Panc1 (cell line): Measurements from ENCODE around the gene TMEM154. TPM values are rescaled to one million over a fixed set of nuclear protein-coding genes. Genes with fewer than 3 reads are reported as not detected.

Source experiments
- ATAC-seq: fragments of 200-7000 bp; cut with Tn5 transposase; 2 replicates; pipeline ENCODE4 v1.9.1; 2020; ENCODE audit warnings: mild to moderate bottlenecking, moderate library complexity
- BruUV-seq: library from RNA; stranded (reverse); fragments of 400-500 nt; replicated peaks from 2 replicates; lab custom pipeline; 2021; lab: Mats Ljungman, UMichigan
- CTCF ChIA-PET: fragments of 300-600 bp; sonication (Branson Sonifier 250); formaldehyde crosslinking; loops from one replicate; lab custom pipeline; 2022; ENCODE audit warnings: antibody characterized with exemption; lab: Charles Lee
- POLR2A ChIA-PET: fragments of 300-600 bp; sonication (Branson Sonifier 250); formaldehyde crosslinking; loops from one replicate; lab custom pipeline; 2022; ENCODE audit warnings: antibody characterized with exemption; lab: Charles Lee
- DNase-seq: peaks from one replicate; pipeline ENCODE4 v3.0.0-alpha.2; 2010; ENCODE audit warnings: low read depth, low spot score
- H3K27ac ChIP-seq: 2 replicates; pipeline ENCODE4 v1.5.1; 2011; ENCODE audit warnings: mild to moderate bottlenecking, low read length, inconsistent platforms
- H3K27me3 ChIP-seq: fragments of 200-500 bp; sonication (Bioruptor generic); 2 replicates; pipeline ENCODE4 v1.6.0; 2014; ENCODE audit warnings: low read length, inconsistent platforms; ENCODE audit not compliant: control insufficient read depth, insufficient read depth
- H3K36me3 ChIP-seq: fragments of 200-500 bp; sonication (Bioruptor generic); 2 replicates; pipeline ENCODE4 v1.5.1; 2014; ENCODE audit warnings: inconsistent platforms, mild to moderate bottlenecking, low read length, moderate library complexity; ENCODE audit not compliant: control insufficient read depth, insufficient read depth
- H3K4me1 ChIP-seq: 2 replicates; pipeline ENCODE4 v1.5.1; 2011; ENCODE audit warnings: inconsistent platforms, mild to moderate bottlenecking, low read length, moderate library complexity; ENCODE audit not compliant: control insufficient read depth, insufficient read depth
- H3K4me3 ChIP-seq, 2 experiments: 2 replicates each; pipeline ENCODE4 v1.5.1; 2011 to 2012; ENCODE audit warnings: low read depth in 2 of 2, low read length in 2 of 2, mild to moderate bottlenecking in 2 of 2, inconsistent platforms in 1 of 2, moderate library complexity in 1 of 2
- H3K9me3 ChIP-seq: fragments of 200-500 bp; sonication (Bioruptor generic); 2 replicates; pipeline ENCODE4 v1.5.1; 2014; ENCODE audit warnings: low read depth, mild to moderate bottlenecking, inconsistent platforms, low read length, moderate library complexity; ENCODE audit not compliant: control insufficient read depth, insufficient read depth
- POLR2AphosphoS5 ChIP-seq: IDR thresholded peaks from 2 replicates; pipeline ENCODE4 v1.6.1; 2012; ENCODE audit warnings: mild to moderate bottlenecking, low read depth, low read length, moderate library complexity
- SIN3A ChIP-seq: IDR thresholded peaks from 2 replicates; pipeline ENCODE4 v1.6.1; 2012; ENCODE audit warnings: low read depth, mild to moderate bottlenecking, low read length, moderate library complexity, borderline replicate concordance; ENCODE audit not compliant: insufficient read depth
- TCF7L2 ChIP-seq: IDR thresholded peaks from 2 replicates; pipeline ENCODE4 v1.6.1; 2011; ENCODE audit warnings: mild to moderate bottlenecking, low read depth, low read length, inconsistent platforms
- in situ Hi-C: cut with HindIII; loops from 2 replicates; pipeline ENCODE4 v1.10.0; 2016; ENCODE audit warnings: low sequenced_read_pairs, low pct_unique_long_range_greater_than_20kb
- intact Hi-C: fragments of 100-400 bp; cut with micrococcal nuclease; formaldehyde crosslinking; loops from one replicate; pipeline ENCODE4 v1.10.0; 2022; ENCODE audit not compliant: unreplicated experiment
- total RNA-seq: library from RNA; stranded (reverse); gene quantifications from one replicate; pipeline ENCODE4 v1.2.1, GENCODE V29; 2021; ENCODE audit not compliant: unreplicated experiment
- TF ChIP-seq, protein P1 (sequence below): fragments of 450-650 bp; IDR thresholded peaks from 2 replicates; pipeline ENCODE4 v1.5.1; 2017; ENCODE audit warnings: mild to moderate bottlenecking
- TF ChIP-seq, protein P2 (sequence below), 2 experiments: IDR thresholded peaks; 2 replicates each; pipeline ENCODE4 v1.6.1; 2011 to 2012; ENCODE audit warnings: low read depth in 2 of 2, control low read depth in 1 of 2, low read length in 1 of 2, mild to moderate bottlenecking in 1 of 2, moderate library complexity in 1 of 2; ENCODE audit not compliant: insufficient read depth in 1 of 2

TMEM154 gene
- total RNA-seq, 1 experiment from 2014 or later: 0.15 TPM

DNA sequence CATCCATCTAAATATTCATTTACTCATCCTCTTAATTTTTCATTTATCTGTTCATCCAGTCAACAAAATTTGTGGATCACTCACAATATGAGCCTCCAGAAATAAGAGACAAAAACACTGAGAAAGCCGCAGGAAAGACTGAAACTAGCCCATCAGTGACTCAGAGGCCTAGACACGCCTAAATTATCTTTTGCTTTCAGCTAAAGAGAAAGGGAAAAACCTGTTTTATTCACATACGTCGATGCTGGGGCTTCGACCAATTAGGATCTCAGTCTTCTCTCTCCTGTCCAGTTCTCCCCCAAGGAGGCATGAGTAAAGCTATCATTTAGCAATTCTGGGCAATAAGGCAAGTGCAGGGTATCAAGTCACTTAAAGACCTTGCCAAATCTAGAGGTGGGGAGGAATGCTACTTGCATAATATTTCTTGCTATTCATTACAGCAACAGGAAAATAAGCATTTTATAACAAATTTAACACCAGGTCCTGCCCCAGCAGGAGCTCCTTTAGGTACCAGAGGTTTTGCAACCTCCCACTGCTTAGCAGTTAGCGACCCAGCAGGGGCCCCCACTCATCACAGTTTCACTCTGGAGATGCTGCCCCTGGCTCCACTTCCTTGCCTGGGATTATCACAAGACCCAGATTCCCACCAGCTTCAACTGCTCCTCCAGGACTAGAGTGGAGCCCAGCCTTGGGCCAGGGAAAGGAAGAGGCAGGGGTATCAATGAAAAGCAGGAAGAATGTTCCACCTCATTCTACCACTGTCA lies 30.1 kb upstream of the TMEM154 start:
- DNase-seq: no peak
- CTCF ChIA-PET: no interaction called here
- Histone ChIP-seq H3K9me3 (no peaks in the 10 kb centered on the region), H3K27me3 (no peaks in the 10 kb centered on the region), H3K27ac (no peak overlapping the region), H3K4me1 (no peaks in the 10 kb centered on the region), H3K36me3 (no peaks in the 10 kb centered on the region), H3K4me3 (no peak overlapping the region)
- BruUV-seq: no TSS peak
- TF ChIP-seq TCF7L2: no peak
- TF ChIP-seq, protein P1, sequence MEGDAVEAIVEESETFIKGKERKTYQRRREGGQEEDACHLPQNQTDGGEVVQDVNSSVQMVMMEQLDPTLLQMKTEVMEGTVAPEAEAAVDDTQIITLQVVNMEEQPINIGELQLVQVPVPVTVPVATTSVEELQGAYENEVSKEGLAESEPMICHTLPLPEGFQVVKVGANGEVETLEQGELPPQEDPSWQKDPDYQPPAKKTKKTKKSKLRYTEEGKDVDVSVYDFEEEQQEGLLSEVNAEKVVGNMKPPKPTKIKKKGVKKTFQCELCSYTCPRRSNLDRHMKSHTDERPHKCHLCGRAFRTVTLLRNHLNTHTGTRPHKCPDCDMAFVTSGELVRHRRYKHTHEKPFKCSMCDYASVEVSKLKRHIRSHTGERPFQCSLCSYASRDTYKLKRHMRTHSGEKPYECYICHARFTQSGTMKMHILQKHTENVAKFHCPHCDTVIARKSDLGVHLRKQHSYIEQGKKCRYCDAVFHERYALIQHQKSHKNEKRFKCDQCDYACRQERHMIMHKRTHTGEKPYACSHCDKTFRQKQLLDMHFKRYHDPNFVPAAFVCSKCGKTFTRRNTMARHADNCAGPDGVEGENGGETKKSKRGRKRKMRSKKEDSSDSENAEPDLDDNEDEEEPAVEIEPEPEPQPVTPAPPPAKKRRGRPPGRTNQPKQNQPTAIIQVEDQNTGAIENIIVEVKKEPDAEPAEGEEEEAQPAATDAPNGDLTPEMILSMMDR: no peak
- TF ChIP-seq, protein P2, sequence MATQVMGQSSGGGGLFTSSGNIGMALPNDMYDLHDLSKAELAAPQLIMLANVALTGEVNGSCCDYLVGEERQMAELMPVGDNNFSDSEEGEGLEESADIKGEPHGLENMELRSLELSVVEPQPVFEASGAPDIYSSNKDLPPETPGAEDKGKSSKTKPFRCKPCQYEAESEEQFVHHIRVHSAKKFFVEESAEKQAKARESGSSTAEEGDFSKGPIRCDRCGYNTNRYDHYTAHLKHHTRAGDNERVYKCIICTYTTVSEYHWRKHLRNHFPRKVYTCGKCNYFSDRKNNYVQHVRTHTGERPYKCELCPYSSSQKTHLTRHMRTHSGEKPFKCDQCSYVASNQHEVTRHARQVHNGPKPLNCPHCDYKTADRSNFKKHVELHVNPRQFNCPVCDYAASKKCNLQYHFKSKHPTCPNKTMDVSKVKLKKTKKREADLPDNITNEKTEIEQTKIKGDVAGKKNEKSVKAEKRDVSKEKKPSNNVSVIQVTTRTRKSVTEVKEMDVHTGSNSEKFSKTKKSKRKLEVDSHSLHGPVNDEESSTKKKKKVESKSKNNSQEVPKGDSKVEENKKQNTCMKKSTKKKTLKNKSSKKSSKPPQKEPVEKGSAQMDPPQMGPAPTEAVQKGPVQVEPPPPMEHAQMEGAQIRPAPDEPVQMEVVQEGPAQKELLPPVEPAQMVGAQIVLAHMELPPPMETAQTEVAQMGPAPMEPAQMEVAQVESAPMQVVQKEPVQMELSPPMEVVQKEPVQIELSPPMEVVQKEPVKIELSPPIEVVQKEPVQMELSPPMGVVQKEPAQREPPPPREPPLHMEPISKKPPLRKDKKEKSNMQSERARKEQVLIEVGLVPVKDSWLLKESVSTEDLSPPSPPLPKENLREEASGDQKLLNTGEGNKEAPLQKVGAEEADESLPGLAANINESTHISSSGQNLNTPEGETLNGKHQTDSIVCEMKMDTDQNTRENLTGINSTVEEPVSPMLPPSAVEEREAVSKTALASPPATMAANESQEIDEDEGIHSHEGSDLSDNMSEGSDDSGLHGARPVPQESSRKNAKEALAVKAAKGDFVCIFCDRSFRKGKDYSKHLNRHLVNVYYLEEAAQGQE (IDR thresholded peaks at IDR 0.05; ENCODE audit: insufficient read depth in 1 of 2, low read depth in 2 of 2, low read length in 1 of 2): no peak
- no peak for TF ChIP-seq SIN3A
- TF ChIP-seq POLR2AphosphoS5: no peak
- POLR2A ChIA-PET: no interaction called here
- ATAC-seq: no peak
- in situ Hi-C loops (no loop called here), intact Hi-C loops (no loop called here)

DNA sequence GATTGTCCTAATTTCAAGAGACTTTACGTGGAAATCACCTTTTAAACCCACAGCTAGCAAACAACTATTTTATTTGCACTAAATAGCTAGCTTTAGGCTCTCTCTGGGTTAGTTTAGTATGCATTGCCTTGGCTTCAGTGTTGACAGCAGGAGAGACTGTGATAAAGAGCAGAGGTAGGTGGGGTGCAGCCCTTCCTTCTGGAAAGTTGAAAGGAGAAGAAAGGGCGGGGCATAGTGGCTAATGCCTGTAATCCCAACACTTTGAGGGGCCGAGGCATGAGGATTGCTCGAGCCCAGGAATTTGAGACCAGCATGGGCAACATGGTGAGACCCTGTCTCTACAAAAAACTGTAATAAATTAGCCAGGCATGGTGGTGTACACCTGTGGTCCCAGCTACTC lies 29.0 kb upstream of the TMEM154 start:
- no peak overlapping the region for H3K4me3 ChIP-seq
- no peak overlapping the region for H3K27ac ChIP-seq
- no peak for TF ChIP-seq POLR2AphosphoS5
- no peak for TF ChIP-seq TCF7L2
- no peak for TF ChIP-seq SIN3A
- TF ChIP-seq, protein P1: no peak
- TF ChIP-seq, protein P2 (IDR thresholded peaks at IDR 0.05; ENCODE audit: insufficient read depth in 1 of 2, low read depth in 2 of 2, low read length in 1 of 2): no peak
- intact Hi-C loops (no loop called here), in situ Hi-C loops (no loop called here)
- ATAC-seq (no peak), DNase-seq (no peak)
- CTCF ChIA-PET: no interaction called here
- no peaks in the 10 kb centered on the region for H3K4me1 ChIP-seq
- no peaks in the 10 kb centered on the region for H3K9me3 ChIP-seq
- H3K27me3 ChIP-seq: no peaks in the 10 kb centered on the region
- no TSS peak for BruUV-seq
- H3K36me3 ChIP-seq: no peaks in the 10 kb centered on the region
- POLR2A ChIA-PET: interaction anchor here (0.6 kb wide), 1 partner anchor 217 kb away, joined by 3 read pairs; no protein-coding TSS in a partner anchor
